NB4 (cell line): ENCODE measurements around the gene ITPK1.

ENCODE experiments used
- MAX ChIP-seq: IDR thresholded peaks from 2 replicates; pipeline ENCODE4 v1.6.1; 2011; ENCODE audit warnings: low read depth, low read length
- MYC ChIP-seq: IDR thresholded peaks from 2 replicates; pipeline ENCODE4 v1.6.1; 2011; ENCODE audit warnings: low read depth, low read length
- POLR2A ChIP-seq: IDR thresholded peaks from 2 replicates; pipeline ENCODE4 v1.6.1; 2011; ENCODE audit warnings: mild to moderate bottlenecking; ENCODE audit not compliant: insufficient read length; ENCODE audit errors: extremely low read depth
- TF ChIP-seq, protein P1 (sequence below): IDR thresholded peaks from one replicate; pipeline ENCODE4 v1.5.1; 2012; ENCODE audit warnings: low read depth, low read length

DNA sequence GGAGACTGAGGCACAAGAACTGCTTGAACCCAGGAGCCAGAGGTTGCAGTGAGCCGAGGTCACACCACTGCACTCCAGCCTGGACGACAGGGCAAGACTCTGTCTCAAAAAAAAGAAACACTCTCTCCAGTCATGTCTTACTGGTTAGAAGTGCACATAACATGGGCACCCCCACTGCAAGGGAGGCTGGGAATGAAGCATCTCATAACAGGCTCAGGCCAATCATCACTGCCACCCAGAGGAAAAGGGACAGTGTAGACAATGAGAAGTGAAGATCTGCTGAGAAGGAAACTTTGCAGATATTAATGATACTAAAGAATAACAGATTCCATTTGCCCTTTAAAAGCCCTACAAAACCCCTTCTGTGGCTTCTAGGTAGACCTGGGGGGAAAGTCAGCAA is 66.9 kb downstream of the ITPK1 start:
- TF ChIP-seq, protein P1, sequence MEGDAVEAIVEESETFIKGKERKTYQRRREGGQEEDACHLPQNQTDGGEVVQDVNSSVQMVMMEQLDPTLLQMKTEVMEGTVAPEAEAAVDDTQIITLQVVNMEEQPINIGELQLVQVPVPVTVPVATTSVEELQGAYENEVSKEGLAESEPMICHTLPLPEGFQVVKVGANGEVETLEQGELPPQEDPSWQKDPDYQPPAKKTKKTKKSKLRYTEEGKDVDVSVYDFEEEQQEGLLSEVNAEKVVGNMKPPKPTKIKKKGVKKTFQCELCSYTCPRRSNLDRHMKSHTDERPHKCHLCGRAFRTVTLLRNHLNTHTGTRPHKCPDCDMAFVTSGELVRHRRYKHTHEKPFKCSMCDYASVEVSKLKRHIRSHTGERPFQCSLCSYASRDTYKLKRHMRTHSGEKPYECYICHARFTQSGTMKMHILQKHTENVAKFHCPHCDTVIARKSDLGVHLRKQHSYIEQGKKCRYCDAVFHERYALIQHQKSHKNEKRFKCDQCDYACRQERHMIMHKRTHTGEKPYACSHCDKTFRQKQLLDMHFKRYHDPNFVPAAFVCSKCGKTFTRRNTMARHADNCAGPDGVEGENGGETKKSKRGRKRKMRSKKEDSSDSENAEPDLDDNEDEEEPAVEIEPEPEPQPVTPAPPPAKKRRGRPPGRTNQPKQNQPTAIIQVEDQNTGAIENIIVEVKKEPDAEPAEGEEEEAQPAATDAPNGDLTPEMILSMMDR, result no peak
- TF ChIP-seq POLR2A (no peak), MAX (no peak), MYC (no peak)
